GM18858 (cell line): Measurements from ENCODE around the gene CEP72.

Experiments
- ATAC-seq: cut with Tn5 transposase; IDR thresholded peaks from one replicate; pipeline ENCODE4 v1.9.1; 2021; ENCODE audit not compliant: unreplicated experiment

Gene CEP72

DNA sequence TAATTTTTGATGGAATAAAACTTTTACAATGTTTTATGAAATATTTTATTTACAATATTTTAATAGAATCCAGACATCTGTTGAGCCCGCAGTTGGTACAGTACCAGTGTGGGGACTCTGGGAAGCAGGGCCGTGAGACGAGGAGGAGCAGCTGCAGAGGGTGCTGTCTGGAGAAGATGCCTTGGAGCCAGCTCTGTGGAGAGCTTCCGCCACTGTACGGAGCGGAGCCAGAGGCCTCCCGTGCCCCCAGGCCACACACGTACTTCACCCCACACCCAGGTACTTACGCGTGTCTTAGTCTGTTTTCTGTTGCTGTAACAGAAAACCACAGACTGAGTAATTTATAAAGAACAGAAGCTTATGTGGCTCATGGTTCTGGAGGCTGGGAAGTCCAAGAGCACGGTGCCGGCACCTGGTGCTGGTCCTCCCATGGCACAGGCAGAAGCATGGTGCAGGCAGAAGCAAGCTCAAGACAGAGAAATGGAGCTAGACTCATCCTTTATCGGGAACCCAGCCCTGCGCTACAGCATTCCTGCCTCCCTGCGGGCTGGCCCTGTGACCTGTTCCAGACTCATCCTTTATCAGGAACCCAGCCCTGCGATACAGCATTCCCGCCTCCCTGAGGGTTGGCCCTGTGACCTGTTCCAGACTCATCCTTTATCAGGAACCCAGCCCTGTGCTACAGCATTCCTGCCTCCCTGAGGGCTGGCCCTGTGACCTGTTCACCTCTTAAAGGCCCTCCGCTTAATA, 23.3 kb downstream of the CEP72 start:
- no peak for ATAC-seq

DNA sequence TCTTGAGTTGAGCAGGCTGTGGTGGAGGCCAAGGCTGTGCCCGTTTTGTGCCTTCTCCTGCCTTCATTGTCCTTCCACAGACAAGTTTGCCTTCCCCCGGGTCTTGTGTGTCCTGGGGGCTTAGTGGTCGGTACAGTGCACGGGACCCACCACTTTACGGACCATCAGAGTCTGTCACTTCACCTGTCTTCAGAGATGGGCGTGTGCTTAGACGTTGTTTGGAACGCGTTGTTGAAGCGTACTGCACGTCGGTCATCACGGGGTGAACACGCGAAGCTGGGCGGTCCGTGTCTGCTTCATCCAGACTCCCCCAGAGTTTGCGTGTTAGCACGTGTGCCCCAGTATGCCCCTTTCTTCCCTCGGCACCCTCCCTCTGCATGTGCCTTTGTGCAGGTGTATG, 24.8 kb downstream of the CEP72 start:
- ATAC-seq, result no peak

DNA sequence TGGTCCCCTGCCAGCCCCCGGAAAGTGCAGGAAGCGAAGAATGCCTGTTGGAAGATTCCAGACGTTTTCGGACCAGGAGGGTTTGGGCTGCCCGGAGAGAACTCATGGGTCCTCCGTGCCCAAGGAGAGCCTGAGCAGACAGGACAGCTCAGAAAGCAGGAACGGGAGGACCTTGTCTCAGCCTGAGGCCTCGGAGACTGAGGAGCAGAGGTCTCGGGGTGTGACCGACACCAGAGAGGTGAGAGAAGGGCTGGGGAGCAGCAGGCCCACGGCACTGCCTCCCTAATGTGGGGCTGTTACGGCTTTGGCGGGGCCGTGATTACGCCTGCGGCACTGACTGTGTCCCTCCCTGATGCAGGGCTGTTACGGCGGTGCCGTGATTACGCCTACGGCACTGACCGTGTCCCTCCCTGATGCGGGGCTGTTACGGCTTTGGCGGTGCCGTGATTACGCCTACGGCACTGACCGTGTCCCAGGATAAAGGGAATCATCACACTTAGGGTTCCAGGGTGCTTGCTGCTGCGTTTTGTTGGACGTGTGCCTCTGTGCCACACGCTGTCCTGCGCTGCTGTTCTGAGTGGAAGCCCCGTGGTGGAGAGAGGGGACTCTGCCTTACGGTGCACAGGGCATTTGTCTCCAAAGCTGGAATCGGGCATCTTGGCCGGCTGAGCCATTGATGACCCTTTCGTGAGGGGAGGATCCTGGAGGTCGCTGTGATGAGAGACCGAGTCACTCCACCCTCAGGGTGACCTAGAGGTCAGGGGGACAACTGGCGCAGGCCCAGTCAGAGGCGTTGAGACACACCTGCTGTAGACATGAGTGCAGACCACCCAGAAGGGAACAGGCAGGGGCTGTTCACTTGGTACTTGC, 25.7 kb downstream of the CEP72 start:
- no peak for ATAC-seq

DNA sequence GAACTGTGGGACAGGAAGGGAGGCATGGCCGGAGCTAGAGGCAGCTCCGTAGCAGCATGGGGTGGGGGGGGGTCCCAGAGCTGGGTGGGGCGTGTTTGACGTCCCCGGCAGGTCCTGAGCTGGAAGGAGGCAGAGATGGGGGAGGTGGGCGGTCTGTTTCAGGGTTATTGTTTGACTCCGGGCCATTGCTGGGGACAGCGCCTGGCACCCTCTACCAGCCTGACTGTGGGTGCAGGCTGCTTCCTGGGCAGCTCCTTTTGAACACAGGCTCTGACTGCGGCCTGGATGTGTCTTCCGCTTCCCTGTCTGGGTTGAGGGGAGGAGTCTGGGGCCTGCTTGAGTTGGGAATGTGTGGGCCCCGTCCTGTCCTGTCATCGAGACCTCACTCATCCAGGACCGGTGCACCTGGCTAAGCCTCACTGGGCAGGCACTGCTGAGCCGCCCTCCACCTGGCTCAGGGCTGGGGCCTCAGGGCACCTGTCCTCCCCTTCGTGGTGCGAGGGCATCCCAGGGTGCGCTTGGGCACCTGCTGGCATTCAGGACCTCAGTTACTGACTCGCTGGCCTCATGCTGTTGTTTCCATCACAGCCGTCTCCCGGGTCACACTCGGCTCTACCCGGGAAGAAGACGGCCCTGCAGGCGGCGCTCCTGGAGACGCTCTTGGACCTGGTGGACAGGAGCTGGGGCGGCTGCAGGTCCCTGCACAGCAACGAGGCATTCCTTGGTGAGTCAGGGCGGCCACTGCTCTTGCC, 26.5 kb downstream of the CEP72 start:
- ATAC-seq, result no peak

DNA sequence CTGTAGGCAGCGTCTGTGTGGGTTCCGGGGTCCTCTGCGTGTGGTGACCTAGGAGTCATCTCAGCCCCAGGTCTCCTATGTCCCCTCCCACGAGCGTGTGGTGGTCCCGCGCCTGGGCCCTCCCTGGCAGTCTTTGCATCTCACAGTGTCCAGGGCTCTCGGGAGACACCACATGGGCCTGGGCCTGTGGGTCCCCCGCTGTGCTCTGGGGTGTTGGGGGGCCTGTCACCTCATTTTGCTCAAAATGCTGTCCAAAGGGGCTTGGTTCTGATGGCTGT, 27.1 kb downstream of the CEP72 start:
- no peak for ATAC-seq

DNA sequence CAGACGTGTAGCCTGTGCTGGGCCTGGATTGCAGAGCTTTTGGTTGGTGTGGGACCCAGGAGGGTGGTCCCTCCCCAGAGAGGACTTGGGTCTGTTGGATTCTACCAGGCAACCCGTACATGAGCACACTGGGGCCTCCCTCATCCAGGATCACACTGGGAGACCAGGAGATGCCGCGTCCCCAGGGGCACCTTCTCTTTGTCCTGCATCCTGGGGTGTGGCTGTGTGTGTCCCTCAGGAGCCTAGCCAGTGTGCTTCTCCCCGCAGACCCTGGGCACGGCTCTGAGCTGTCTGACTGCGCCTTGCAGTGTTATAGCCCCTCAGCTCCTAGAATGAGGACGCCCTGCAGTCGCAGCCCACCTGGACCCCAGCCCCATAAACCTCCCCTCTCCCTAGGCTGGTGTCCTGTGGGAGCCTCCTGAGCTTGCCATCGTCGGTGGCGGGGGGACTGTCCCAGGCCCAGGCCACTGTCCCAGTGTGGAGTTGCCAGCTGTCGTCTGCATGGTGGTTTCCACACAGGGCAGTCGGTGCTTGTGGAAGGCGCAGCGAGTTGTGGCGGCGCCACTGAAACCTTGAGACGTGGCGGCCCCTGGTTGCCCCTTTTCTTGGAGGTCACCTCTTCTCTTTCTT, 27.6 kb downstream of the CEP72 start:
- no peak for ATAC-seq

GRCh38 chr5:640461-641330, 28.6 kb downstream of the CEP72 start:
- ATAC-seq, result no peak

DNA sequence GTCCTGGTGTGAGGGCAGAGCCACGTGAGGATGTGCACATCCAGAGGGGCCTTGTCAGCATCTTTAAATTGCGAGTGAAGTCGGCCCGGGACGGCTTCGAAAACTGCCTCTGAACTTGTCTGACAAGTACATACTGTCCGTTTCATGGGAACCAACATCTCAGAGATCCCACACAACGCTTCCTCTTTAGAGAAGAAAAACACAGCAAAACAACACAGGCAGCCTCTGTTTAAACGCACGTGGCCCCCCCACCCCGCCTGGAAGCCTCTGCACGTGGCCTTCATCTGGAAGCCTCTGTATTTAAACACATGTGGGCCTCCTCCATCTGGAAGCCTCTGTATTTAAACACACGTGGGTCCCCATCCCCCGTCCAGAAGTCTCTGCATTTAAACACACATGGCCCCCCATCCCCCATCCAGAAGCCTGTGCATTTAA, 29.2 kb downstream of the CEP72 start:
- ATAC-seq, result no peak

GRCh38 chr5:642481-642880, 30.3 kb downstream of the CEP72 start:
- no peak for ATAC-seq

- ATAC-seq, result peak; percentile 18
These were observed 31.2 kb downstream of the CEP72 start for GRCh38 chr5:643351-643801.

GRCh38 chr5:643811-644271, 31.7 kb downstream of the CEP72 start:
- peak; percentile 45 for ATAC-seq

DNA sequence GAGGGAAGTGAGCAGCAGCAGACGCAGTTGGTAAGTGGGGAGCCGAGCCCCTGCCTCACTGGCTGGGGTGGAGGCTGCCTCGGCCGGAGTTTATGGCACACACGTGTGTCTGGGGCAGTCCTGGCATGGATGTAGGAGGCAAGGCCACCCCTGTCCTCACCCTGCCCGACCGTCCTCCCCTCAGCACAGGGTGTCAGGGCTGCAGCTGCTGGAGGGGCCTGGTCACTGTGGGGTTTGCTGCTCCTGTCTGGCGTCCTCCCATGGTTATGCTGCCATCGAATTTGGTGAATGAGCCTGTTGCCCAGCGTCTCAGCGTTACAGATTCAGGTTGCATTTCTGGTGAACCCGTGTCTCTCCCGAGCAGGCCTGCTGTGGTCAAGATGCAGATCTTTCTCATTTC, 32.4 kb downstream of the CEP72 start:
- ATAC-seq, result no peak

GRCh38 chr5:644971-645370, 32.8 kb downstream of the CEP72 start:
- ATAC-seq, result no peak

DNA sequence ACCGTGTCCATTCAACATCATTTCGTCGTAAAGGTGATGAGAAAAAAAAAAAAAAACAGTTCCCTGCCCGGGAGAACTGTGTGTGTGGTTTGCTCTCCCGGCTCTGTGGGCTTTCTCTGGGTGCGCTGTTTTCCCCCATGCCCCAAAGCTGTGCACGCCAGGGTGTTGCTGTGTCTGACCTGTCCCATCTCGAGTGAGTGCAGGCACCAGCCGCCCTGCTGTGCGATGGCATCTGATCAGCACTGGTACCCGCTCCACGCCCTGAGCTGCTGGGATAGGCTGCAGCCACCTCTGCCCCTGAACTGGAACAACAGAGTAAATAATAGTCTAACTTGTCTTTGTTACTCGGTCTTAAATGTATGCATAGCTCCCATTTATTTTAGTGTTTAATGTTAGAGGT, 33.3 kb downstream of the CEP72 start:
- ATAC-seq, result no peak

GRCh38 chr5:646396-647201, 34.5 kb downstream of the CEP72 start:
- no peak for ATAC-seq

DNA sequence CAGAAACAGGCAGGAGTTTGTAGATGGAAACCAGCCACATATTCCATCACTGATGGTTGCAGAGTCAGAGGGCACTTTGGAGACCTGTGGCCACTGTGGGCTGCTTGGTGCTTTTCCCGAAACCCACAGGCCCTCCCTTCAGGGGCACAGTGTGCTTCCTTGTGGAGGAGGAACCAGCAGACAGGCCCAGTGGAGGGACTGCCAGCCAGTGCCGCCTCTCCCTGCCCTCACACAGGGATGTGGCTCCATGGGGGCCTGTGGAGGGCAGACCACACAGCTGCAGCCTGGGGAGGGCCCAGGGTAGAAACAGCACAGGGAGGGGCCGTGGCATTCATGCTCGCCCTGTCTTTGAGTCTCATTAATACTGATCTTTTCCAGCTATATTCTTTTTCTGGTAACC, 35.2 kb downstream of the CEP72 start:
- no peak for ATAC-seq

DNA sequence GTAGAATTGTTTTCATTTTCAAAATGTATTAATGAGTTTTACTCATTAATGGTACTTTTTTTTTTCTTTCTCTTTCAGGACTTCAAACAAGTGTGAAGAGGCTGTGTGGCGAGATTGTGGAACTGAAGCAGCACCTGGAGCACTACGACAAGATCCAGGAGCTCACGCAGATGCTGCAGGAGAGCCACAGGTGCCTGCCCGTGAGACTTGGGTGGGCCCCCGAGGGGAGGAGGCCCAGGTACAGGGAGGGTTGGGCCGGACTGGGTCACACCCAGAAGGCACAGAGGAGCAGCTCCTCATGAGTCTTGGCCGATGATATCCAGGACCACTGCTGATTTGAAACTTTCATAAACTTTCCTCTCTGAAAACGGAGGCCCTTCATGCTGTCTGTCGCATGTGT, 35.6 kb downstream of the CEP72 start:
- ATAC-seq, result no peak

- no peak for ATAC-seq
These were observed 39.3 kb downstream of the CEP72 start for GRCh38 chr5:651296-652022.

DNA sequence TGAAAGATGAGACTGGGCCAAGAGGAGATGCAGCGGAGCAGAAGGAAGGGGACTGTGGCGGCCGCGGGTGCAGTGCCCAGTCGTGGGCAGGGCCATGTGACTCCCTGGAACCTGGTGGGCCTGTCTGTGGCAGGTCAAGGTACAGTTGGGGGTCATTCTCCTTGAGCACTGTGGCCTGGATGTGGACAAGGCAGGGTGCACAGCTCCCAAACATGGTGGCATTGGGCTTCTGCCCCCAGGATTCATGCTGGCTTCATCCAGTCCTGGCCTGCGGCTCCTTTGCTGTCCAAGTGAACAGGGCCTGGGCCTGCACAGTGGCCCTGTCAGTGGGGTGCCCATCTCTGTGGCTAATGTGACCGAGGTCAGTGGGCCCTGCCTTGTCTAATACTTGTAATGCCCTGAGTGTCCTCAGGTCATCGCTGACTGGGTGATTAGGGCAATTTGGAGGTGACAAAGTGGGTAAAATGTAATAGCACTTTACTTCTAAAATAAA, 39.9 kb downstream of the CEP72 start:
- ATAC-seq, result no peak
